Neural crest cell (in vitro differentiated cells): ENCODE data around the gene MCM5. TPM values are rescaled to one million over a fixed set of nuclear protein-coding genes. Genes with fewer than 3 reads are reported as not detected.

ENCODE experiments used
- DNase-seq: peaks from one replicate; pipeline ENCODE4 v3.0.0; 2021; ENCODE audit warnings: low read depth, mixed read lengths, low spot score
- H3K27ac Mint-ChIP-seq: one replicate; pipeline ENCODE4 v1.8.0; 2021; ENCODE audit warnings: mild to moderate bottlenecking, mixed read lengths; ENCODE audit not compliant: unreplicated experiment
- H3K27me3 Mint-ChIP-seq: 2 replicates; pipeline ENCODE4 v1.8.0; 2021; ENCODE audit warnings: low read depth, mild to moderate bottlenecking, mixed read lengths
- H3K36me3 Mint-ChIP-seq: 2 replicates; pipeline ENCODE4 v1.8.0; 2021; ENCODE audit warnings: low read depth, mild to moderate bottlenecking, mixed read lengths
- H3K4me1 Mint-ChIP-seq: 2 replicates; pipeline ENCODE4 v1.8.0; 2021; ENCODE audit warnings: mixed read lengths
- H3K4me3 Mint-ChIP-seq: one replicate; pipeline ENCODE4 v1.8.0; 2021; ENCODE audit warnings: mild to moderate bottlenecking, mixed read lengths
- H3K9me3 Mint-ChIP-seq: 2 replicates; pipeline ENCODE4 v1.8.0; 2021; ENCODE audit warnings: mixed read lengths
- CTCF ChIP-seq: fragments of 200-600 bp; sonication (generic); conservative IDR thresholded peaks from 2 replicates; pipeline ENCODE4 v1.5.0; 2021; ENCODE audit warnings: antibody characterized with exemption, mild to moderate bottlenecking
- total RNA-seq: library from RNA; stranded (reverse); gene quantifications from 2 replicates; pipeline ENCODE4 v1.2.1, GENCODE V29; 2021

The MCM5 gene
- total RNA-seq, 1 donor from 2014 or later = 187 TPM

GRCh38 chr22:35386670-35387288, 13.2 kb upstream of the MCM5 start:
- no peaks in the 10 kb centered on the region for H3K36me3 Mint-ChIP-seq
- H3K4me1 Mint-ChIP-seq = peaks cover 2% of the 10 kb centered on the region
- H3K4me3 Mint-ChIP-seq = no peak overlapping the region
- DNase-seq = no peak
- no peaks in the 10 kb centered on the region for H3K9me3 Mint-ChIP-seq
- H3K27me3 Mint-ChIP-seq = peaks cover 4% of the 10 kb centered on the region
- no peak overlapping the region for H3K27ac Mint-ChIP-seq
- TF ChIP-seq CTCF = no peak

GRCh38 chr22:35390933-35391332, 9.0 kb upstream of the MCM5 start:
- Mint-ChIP-seq H3K27ac (no peak overlapping the region), H3K4me3 (no peak overlapping the region), H3K27me3 (no peaks in the 10 kb centered on the region), H3K4me1 (peaks cover 8% of the 10 kb centered on the region), H3K9me3 (no peaks in the 10 kb centered on the region), H3K36me3 (no peaks in the 10 kb centered on the region)
- TF ChIP-seq CTCF = no peak
- no peak for DNase-seq

GRCh38 chr22:35392357-35392756, 7.6 kb upstream of the MCM5 start:
- peaks cover 17% of the 10 kb centered on the region for H3K4me1 Mint-ChIP-seq
- no peaks in the 10 kb centered on the region for H3K27me3 Mint-ChIP-seq
- H3K4me3 Mint-ChIP-seq = no peak overlapping the region
- no peaks in the 10 kb centered on the region for H3K9me3 Mint-ChIP-seq
- no peak overlapping the region for H3K27ac Mint-ChIP-seq
- no peaks in the 10 kb centered on the region for H3K36me3 Mint-ChIP-seq
- no peak for TF ChIP-seq CTCF
- DNase-seq = no peak

- no peak for DNase-seq
- H3K36me3 Mint-ChIP-seq = no peaks in the 10 kb centered on the region
- H3K9me3 Mint-ChIP-seq = no peaks in the 10 kb centered on the region
- H3K4me3 Mint-ChIP-seq = no peak overlapping the region
- H3K4me1 Mint-ChIP-seq = peaks cover 20% of the 10 kb centered on the region
- no peaks in the 10 kb centered on the region for H3K27me3 Mint-ChIP-seq
- TF ChIP-seq CTCF = no peak
- peak overlapping the region; percentile 55 for H3K27ac Mint-ChIP-seq
Observed at GRCh38 chr22:35393116-35394010, 6.6 kb upstream of the MCM5 start.

- Mint-ChIP-seq H3K9me3 (no peaks in the 10 kb centered on the region), H3K27ac (no peak overlapping the region), H3K36me3 (no peaks in the 10 kb centered on the region), H3K4me3 (no peak overlapping the region), H3K27me3 (no peaks in the 10 kb centered on the region), H3K4me1 (peaks cover 20% of the 10 kb centered on the region)
- TF ChIP-seq CTCF = no peak
- no peak for DNase-seq
Observed at GRCh38 chr22:35394011-35394312, 6.0 kb upstream of the MCM5 start.
